ENCODE data around the gene TEX12. TPM values are rescaled to one million over a fixed set of nuclear protein-coding genes. Genes with fewer than 3 reads are reported as not detected.
A peak's percentile ranks its signal among the peaks of the same experiment; 100 is the strongest.

The TEX12 gene
- total RNA-seq, 1 donor from 2014 or later = not detected

DNA sequence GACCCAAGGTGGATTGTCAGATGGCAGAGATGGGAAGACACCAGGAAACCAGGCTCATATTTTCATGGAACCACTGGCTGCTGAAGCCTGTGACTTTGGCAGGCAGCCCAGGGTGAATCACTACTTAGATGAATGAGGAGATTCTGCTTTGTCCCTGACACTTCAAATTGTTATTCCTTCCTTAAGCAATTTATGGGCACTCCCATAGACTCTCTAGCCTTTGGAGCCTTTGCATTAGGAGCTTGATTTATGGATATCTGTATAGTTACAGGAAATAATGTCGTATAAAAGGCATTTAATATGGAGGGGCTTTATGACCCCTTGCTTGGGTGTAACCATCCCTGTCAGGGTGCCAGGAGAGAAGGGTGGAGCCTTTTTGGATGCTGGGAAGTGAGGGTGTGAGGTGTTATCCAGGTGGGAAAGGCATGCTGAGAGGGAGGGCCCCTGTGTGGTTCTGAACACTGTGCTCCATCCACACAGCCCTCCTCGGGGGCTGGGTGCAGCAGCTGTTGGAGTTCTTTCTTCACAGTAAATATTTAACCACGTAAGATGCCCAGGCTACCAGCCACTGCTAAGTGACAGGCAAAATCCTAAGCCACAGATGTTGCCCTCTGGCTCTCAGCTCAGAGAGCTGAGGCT is 38.6 kb upstream of the TEX12 start:
- Mint-ChIP-seq H3K36me3 (ENCODE audit: unreplicated experiment) (no peaks in the 10 kb centered on the region), H3K4me1 (ENCODE audit: unreplicated experiment) (peaks cover 11% of the 10 kb centered on the region), H3K27ac (ENCODE audit: unreplicated experiment) (peak overlapping the region; percentile 60), H3K9me3 (ENCODE audit: unreplicated experiment) (no peaks in the 10 kb centered on the region), H3K27me3 (ENCODE audit: unreplicated experiment) (no peaks in the 10 kb centered on the region), H3K4me3 (ENCODE audit: unreplicated experiment) (no peak overlapping the region)
- TF ChIP-seq, protein P1, sequence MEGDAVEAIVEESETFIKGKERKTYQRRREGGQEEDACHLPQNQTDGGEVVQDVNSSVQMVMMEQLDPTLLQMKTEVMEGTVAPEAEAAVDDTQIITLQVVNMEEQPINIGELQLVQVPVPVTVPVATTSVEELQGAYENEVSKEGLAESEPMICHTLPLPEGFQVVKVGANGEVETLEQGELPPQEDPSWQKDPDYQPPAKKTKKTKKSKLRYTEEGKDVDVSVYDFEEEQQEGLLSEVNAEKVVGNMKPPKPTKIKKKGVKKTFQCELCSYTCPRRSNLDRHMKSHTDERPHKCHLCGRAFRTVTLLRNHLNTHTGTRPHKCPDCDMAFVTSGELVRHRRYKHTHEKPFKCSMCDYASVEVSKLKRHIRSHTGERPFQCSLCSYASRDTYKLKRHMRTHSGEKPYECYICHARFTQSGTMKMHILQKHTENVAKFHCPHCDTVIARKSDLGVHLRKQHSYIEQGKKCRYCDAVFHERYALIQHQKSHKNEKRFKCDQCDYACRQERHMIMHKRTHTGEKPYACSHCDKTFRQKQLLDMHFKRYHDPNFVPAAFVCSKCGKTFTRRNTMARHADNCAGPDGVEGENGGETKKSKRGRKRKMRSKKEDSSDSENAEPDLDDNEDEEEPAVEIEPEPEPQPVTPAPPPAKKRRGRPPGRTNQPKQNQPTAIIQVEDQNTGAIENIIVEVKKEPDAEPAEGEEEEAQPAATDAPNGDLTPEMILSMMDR (IDR thresholded peaks at IDR 0.05) = no peak
- DNase-seq (ENCODE audit: extremely low spot score, unreplicated experiment) = no peak

DNA sequence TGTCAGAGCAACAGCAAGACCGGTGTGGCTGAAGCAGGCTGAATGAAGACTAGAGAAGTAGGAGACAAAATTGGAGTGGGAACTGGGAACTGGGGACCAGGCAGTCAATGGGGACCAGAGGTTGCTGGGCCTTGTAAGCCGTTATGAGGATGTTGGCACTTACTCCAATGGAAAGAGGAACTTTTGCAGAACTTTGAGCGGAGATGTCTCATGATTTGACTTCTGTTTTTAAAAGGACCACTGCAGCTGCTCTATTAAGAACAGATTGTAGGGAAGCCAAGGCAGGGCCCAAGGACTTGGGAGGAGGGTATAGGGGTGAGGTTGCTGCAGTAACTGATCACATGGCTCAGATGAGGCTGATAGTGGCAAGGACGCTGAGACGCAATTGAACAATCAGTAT is 37.5 kb upstream of the TEX12 start:
- TF ChIP-seq, protein P1 (IDR thresholded peaks at IDR 0.05) = no peak
- DNase-seq (ENCODE audit: extremely low spot score, unreplicated experiment) = no peak
- Mint-ChIP-seq H3K4me1 (ENCODE audit: unreplicated experiment) (peaks cover 11% of the 10 kb centered on the region), H3K9me3 (ENCODE audit: unreplicated experiment) (no peaks in the 10 kb centered on the region), H3K27ac (ENCODE audit: unreplicated experiment) (no peak overlapping the region), H3K27me3 (ENCODE audit: unreplicated experiment) (no peaks in the 10 kb centered on the region), H3K36me3 (ENCODE audit: unreplicated experiment) (no peaks in the 10 kb centered on the region), H3K4me3 (ENCODE audit: unreplicated experiment) (no peak overlapping the region)

DNA sequence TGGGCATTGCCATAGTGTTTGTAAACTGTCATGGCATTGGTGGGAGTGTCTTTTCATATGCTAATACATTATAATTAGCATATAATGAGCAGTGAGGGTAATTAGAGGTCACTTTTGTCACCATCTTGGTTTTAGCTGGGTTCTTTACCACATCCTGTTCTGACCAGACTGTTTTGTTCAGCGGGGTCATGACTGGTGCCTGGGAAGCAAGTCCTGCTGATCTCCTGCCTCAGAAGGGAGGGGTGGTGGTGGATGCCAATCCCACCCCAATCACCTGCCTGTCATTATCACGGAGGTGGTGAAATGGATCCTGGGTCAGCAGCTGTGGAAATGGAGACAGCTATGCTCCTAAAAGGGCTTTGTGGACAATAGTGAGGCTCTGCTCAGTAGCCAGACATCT is 34.4 kb upstream of the TEX12 start:
- H3K4me3 Mint-ChIP-seq (ENCODE audit: unreplicated experiment) = no peak overlapping the region
- H3K27me3 Mint-ChIP-seq (ENCODE audit: unreplicated experiment) = no peaks in the 10 kb centered on the region
- no peaks in the 10 kb centered on the region for H3K9me3 Mint-ChIP-seq (ENCODE audit: unreplicated experiment)
- H3K36me3 Mint-ChIP-seq (ENCODE audit: unreplicated experiment) = no peaks in the 10 kb centered on the region
- DNase-seq (ENCODE audit: extremely low spot score, unreplicated experiment) = no peak
- no peak overlapping the region for H3K27ac Mint-ChIP-seq (ENCODE audit: unreplicated experiment)
- TF ChIP-seq, protein P1 (IDR thresholded peaks at IDR 0.05) = no peak
- peaks cover 11% of the 10 kb centered on the region for H3K4me1 Mint-ChIP-seq (ENCODE audit: unreplicated experiment)

DNA sequence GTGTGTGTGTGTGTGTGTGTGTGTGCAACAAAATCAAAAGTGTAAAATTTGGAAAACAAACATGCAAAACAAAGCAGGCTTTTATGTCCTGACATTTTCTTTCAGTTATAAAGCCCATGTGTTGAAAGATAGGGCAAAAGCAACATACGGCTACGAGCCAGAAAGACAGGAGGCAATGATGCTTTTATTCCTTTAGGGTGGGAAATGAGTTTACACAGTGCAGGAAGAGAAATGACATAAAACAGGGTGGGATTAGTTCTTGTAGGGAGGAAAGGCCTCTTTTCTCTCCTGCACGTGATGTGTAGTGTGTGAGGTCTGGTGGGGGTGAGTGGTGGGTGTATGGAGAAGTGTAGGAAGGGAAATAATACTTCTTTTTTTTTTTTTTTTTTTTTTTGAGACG is 32.7 kb upstream of the TEX12 start:
- Mint-ChIP-seq H3K4me3 (ENCODE audit: unreplicated experiment) (no peak overlapping the region), H3K9me3 (ENCODE audit: unreplicated experiment) (no peaks in the 10 kb centered on the region), H3K4me1 (ENCODE audit: unreplicated experiment) (no peaks in the 10 kb centered on the region), H3K27me3 (ENCODE audit: unreplicated experiment) (no peaks in the 10 kb centered on the region), H3K36me3 (ENCODE audit: unreplicated experiment) (no peaks in the 10 kb centered on the region), H3K27ac (ENCODE audit: unreplicated experiment) (no peak overlapping the region)
- DNase-seq (ENCODE audit: extremely low spot score, unreplicated experiment) = no peak
- TF ChIP-seq, protein P1 (IDR thresholded peaks at IDR 0.05) = no peak

DNA sequence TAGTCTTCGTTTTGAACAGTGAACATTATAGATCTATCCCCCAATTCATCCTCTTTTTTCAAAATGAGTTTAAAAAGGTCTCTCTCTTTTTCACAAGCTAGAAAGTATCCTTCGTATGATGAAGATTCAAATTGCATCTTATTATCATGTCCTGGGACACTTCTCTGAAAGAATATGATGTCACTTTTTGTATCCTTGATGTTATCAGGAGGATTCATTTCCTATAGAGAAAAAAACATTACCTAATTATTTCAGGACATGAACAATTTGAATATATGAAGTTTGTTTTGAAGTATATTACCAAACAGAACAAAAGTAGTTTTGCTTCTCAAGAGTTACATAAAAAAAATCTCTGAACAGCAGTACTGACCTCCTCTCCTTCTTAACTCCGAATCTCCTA is 23.6 kb upstream of the TEX12 start:
- TF ChIP-seq, protein P1 (IDR thresholded peaks at IDR 0.05) = no peak
- Mint-ChIP-seq H3K36me3 (ENCODE audit: unreplicated experiment) (peaks cover 2% of the 10 kb centered on the region), H3K27me3 (ENCODE audit: unreplicated experiment) (no peaks in the 10 kb centered on the region), H3K4me3 (ENCODE audit: unreplicated experiment) (no peak overlapping the region), H3K27ac (ENCODE audit: unreplicated experiment) (no peak overlapping the region), H3K4me1 (ENCODE audit: unreplicated experiment) (no peaks in the 10 kb centered on the region), H3K9me3 (ENCODE audit: unreplicated experiment) (peaks cover 4% of the 10 kb centered on the region)
- no peak for DNase-seq (ENCODE audit: extremely low spot score, unreplicated experiment)

All from osteocyte (in vitro differentiated cells).